Neural progenitor cell (in vitro differentiated cells): ENCODE results near the gene TADA2B. TPM values are rescaled to one million over a fixed set of nuclear protein-coding genes. Genes with fewer than 3 reads are reported as not detected.

Experiments used
- DNase-seq: peaks from one replicate; pipeline ENCODE4 v3.0.0-alpha.2; 2016; ENCODE audit warnings: low spot score
- H2AFZ ChIP-seq: fragments of 200-600 bp; sonication (generic); replicated peaks from 2 replicates; pipeline ENCODE4 v1.6.1; 2016; ENCODE audit warnings: antibody characterized with exemption
- H3F3A ChIP-seq: fragments of 200-600 bp; sonication (generic); 2 replicates; pipeline ENCODE4 v1.6.1; 2016; ENCODE audit warnings: antibody characterized with exemption, low read depth
- H3K27ac ChIP-seq: fragments of 200-600 bp; sonication (generic); 2 replicates; pipeline ENCODE4 v1.5.1; 2016; ENCODE audit warnings: mild to moderate bottlenecking
- H3K27me3 ChIP-seq: fragments of 200-600 bp; sonication (generic); 2 replicates; pipeline ENCODE4 v1.6.1; 2016; ENCODE audit warnings: mild to moderate bottlenecking, moderate library complexity
- H3K36me3 ChIP-seq: fragments of 200-600 bp; sonication (generic); 2 replicates; pipeline ENCODE4 v1.5.1; 2016
- H3K4me1 ChIP-seq: fragments of 200-600 bp; sonication (generic); 2 replicates; pipeline ENCODE4 v1.6.1; 2016; ENCODE audit warnings: mixed run types
- H3K4me2 ChIP-seq: fragments of 200-600 bp; sonication (generic); 2 replicates; pipeline ENCODE4 v1.6.1; 2016
- H3K4me3 ChIP-seq: fragments of 200-600 bp; sonication (generic); 2 replicates; pipeline ENCODE4 v1.5.1; 2016
- H3K79me2 ChIP-seq: fragments of 200-600 bp; sonication (generic); 2 replicates; pipeline ENCODE4 v1.6.1; 2016; ENCODE audit warnings: low read depth
- H3K9ac ChIP-seq: fragments of 200-600 bp; sonication (generic); 2 replicates; pipeline ENCODE4 v1.6.1; 2016
- H3K9me3 ChIP-seq: fragments of 200-600 bp; sonication (generic); 2 replicates; pipeline ENCODE4 v1.5.1; 2016; ENCODE audit warnings: low read depth
- H4K20me1 ChIP-seq: fragments of 200-600 bp; sonication (generic); 2 replicates; pipeline ENCODE4 v1.6.1; 2016; ENCODE audit warnings: low read depth
- H3K27ac Mint-ChIP-seq: 3 replicates; pipeline ENCODE4 v1.8.0; 2021; ENCODE audit warnings: mixed read lengths
- H3K27me3 Mint-ChIP-seq: 2 replicates; pipeline ENCODE4 v1.8.0; 2022; ENCODE audit warnings: low read depth, mild to moderate bottlenecking, inconsistent platforms, moderate library complexity, mixed read lengths; ENCODE audit not compliant: insufficient read depth
- H3K36me3 Mint-ChIP-seq: 3 replicates; pipeline ENCODE4 v1.8.0; 2021; ENCODE audit warnings: mixed read lengths
- H3K4me1 Mint-ChIP-seq: 3 replicates; pipeline ENCODE4 v1.8.0; 2021; ENCODE audit warnings: mixed read lengths
- H3K4me3 Mint-ChIP-seq: 3 replicates; pipeline ENCODE4 v1.8.0; 2021; ENCODE audit warnings: mild to moderate bottlenecking, moderate library complexity, mixed read lengths
- H3K9me3 Mint-ChIP-seq: 3 replicates; pipeline ENCODE4 v1.8.0; 2020; ENCODE audit warnings: mixed read lengths
- CTCF ChIP-seq: fragments of 200-600 bp; sonication (generic); IDR thresholded peaks from 2 replicates; pipeline ENCODE4 v1.5.1; 2017; ENCODE audit warnings: antibody characterized with exemption, mild to moderate bottlenecking
- EZH2 ChIP-seq: fragments of 200-600 bp; sonication (generic); IDR thresholded peaks from 2 replicates; pipeline ENCODE4 v1.6.1; 2017; ENCODE audit warnings: antibody characterized with exemption, mild to moderate bottlenecking, moderate library complexity
- EZH2phosphoT487 ChIP-seq: fragments of 200-600 bp; sonication (generic); IDR thresholded peaks from 2 replicates; pipeline ENCODE4 v1.6.1; 2017; ENCODE audit warnings: antibody characterized with exemption
- total RNA-seq: library from RNA; depleted of rRNA; stranded (reverse); fragments of >200 nt; gene quantifications from 2 replicates; pipeline ENCODE4 v1.2.3, GENCODE V29; 2015; ENCODE audit warnings: low replicate concordance

TADA2B gene
- total RNA-seq, 1 donor from 2014 or later = 12.6 TPM

GRCh38 chr4:7059662-7060061 lies 16.5 kb downstream of the TADA2B start:
- Histone ChIP-seq H4K20me1 (peaks cover 8% of the 10 kb centered on the region), H3K36me3 (peaks cover 6% of the 10 kb centered on the region), H3K79me2 (peaks cover 12% of the 10 kb centered on the region), H3K4me3 (no peak overlapping the region), H3K4me2 (no peak overlapping the region), H3K9me3 (no peaks in the 10 kb centered on the region), H3K4me1 (no peaks in the 10 kb centered on the region), H3K27ac (no peak overlapping the region), H2AFZ (no peak overlapping the region), H3K27me3 (no peaks in the 10 kb centered on the region), H3K9ac (no peak overlapping the region), H3F3A (no peaks in the 10 kb centered on the region)
- Mint-ChIP-seq H3K27ac (no peak overlapping the region), H3K4me3 (no peak overlapping the region), H3K36me3 (peaks cover 30% of the 10 kb centered on the region), H3K4me1 (no peaks in the 10 kb centered on the region), H3K27me3 (peaks cover 3% of the 10 kb centered on the region), H3K9me3 (no peaks in the 10 kb centered on the region)
- TF ChIP-seq EZH2 (no peak), EZH2phosphoT487 (no peak), CTCF (no peak)
- DNase-seq = no peak

GRCh38 chr4:7060346-7061150 lies 17.4 kb downstream of the TADA2B start:
- H3K79me2 ChIP-seq = peaks cover 21% of the 10 kb centered on the region
- peaks cover 6% of the 10 kb centered on the region for H3K36me3 ChIP-seq
- H3K9ac ChIP-seq = no peak overlapping the region
- no peak overlapping the region for H3K4me2 ChIP-seq
- peaks cover 30% of the 10 kb centered on the region for H3K36me3 Mint-ChIP-seq
- no peak overlapping the region for H3K4me3 Mint-ChIP-seq
- H3K4me3 ChIP-seq = no peak overlapping the region
- no peaks in the 10 kb centered on the region for H3K4me1 ChIP-seq
- no peak overlapping the region for H2AFZ ChIP-seq
- peaks cover 2% of the 10 kb centered on the region for H3K4me1 Mint-ChIP-seq
- H3F3A ChIP-seq = no peaks in the 10 kb centered on the region
- no peaks in the 10 kb centered on the region for H3K27me3 ChIP-seq
- H3K9me3 ChIP-seq = no peaks in the 10 kb centered on the region
- no peak for DNase-seq
- H4K20me1 ChIP-seq = peaks cover 12% of the 10 kb centered on the region
- H3K9me3 Mint-ChIP-seq = no peaks in the 10 kb centered on the region
- no peak overlapping the region for H3K27ac ChIP-seq
- no peak for TF ChIP-seq EZH2
- TF ChIP-seq CTCF = no peak
- TF ChIP-seq EZH2phosphoT487 = no peak
- peaks cover 3% of the 10 kb centered on the region for H3K27me3 Mint-ChIP-seq
- no peak overlapping the region for H3K27ac Mint-ChIP-seq

GRCh38 chr4:7061815-7062214 lies 18.6 kb downstream of the TADA2B start:
- Mint-ChIP-seq H3K9me3 (no peaks in the 10 kb centered on the region), H3K27me3 (peaks cover 2% of the 10 kb centered on the region), H3K4me3 (no peak overlapping the region), H3K36me3 (peaks cover 26% of the 10 kb centered on the region), H3K4me1 (peaks cover 8% of the 10 kb centered on the region), H3K27ac (no peak overlapping the region)
- no peaks in the 10 kb centered on the region for H3K27me3 ChIP-seq
- H3K36me3 ChIP-seq = peaks cover 6% of the 10 kb centered on the region
- H3K79me2 ChIP-seq = peaks cover 33% of the 10 kb centered on the region
- H3K4me2 ChIP-seq = no peak overlapping the region
- H3K9me3 ChIP-seq = no peaks in the 10 kb centered on the region
- H2AFZ ChIP-seq = no peak overlapping the region
- no peak overlapping the region for H3K9ac ChIP-seq
- DNase-seq = no peak
- peaks cover 22% of the 10 kb centered on the region for H4K20me1 ChIP-seq
- H3F3A ChIP-seq = no peaks in the 10 kb centered on the region
- no peak overlapping the region for H3K4me3 ChIP-seq
- H3K4me1 ChIP-seq = peaks cover 4% of the 10 kb centered on the region
- no peak for TF ChIP-seq CTCF
- TF ChIP-seq EZH2 = no peak
- no peak for TF ChIP-seq EZH2phosphoT487
- no peak overlapping the region for H3K27ac ChIP-seq
